ENCODE data around the gene CPT2. TPM values are rescaled to one million over a fixed set of nuclear protein-coding genes. Genes with fewer than 3 reads are reported as not detected.

CPT2 gene
- total RNA-seq: 14.1 and 23.3 TPM in 2 replicates

GRCh38 chr1:53196485-53197290 is at the start of gene CPT2:
Gene CPT2 (plus strand): TSS chr1:53196824. CDS start chr1:53196944, 120 bp downstream.
- peak; percentile 75 for DNase-seq (ENCODE audit: low read depth)

- peak; percentile 81 for DNase-seq (ENCODE audit: low read depth)
These were observed 49.5 kb upstream of the CPT2 start for GRCh38 chr1:53147174-53147573.

- DNase-seq (ENCODE audit: low read depth): peak; percentile 21
These were observed 48.5 kb upstream of the CPT2 start for GRCh38 chr1:53148123-53148522.

GRCh38 chr1:53153752-53154151 is 42.9 kb upstream of the CPT2 start:
- DNase-seq (ENCODE audit: low read depth): no peak

- no peak for DNase-seq (ENCODE audit: low read depth)
These were observed 41.7 kb upstream of the CPT2 start for GRCh38 chr1:53154859-53155438.

- no peak for DNase-seq (ENCODE audit: low read depth)
These were observed 41.1 kb upstream of the CPT2 start for GRCh38 chr1:53155534-53155933.

- no peak for DNase-seq (ENCODE audit: low read depth)
These were observed 40.7 kb upstream of the CPT2 start for GRCh38 chr1:53155945-53156344.

GRCh38 chr1:53156783-53157182 is 39.8 kb upstream of the CPT2 start:
- no peak for DNase-seq (ENCODE audit: low read depth)

GRCh38 chr1:53158900-53159299 is 37.7 kb upstream of the CPT2 start:
- DNase-seq (ENCODE audit: low read depth): no peak

- DNase-seq (ENCODE audit: low read depth): peak; percentile 47
These were observed 35.7 kb upstream of the CPT2 start for GRCh38 chr1:53160924-53161378.

- DNase-seq (ENCODE audit: low read depth): peak; percentile 68
These were observed 34.0 kb upstream of the CPT2 start for GRCh38 chr1:53162621-53163020.

- no peak for DNase-seq (ENCODE audit: low read depth)
These were observed 33.3 kb upstream of the CPT2 start for GRCh38 chr1:53163291-53163768.

GRCh38 chr1:53165408-53165961 is 31.1 kb upstream of the CPT2 start:
- no peak for DNase-seq (ENCODE audit: low read depth)

GRCh38 chr1:53166366-53166765 is 30.3 kb upstream of the CPT2 start:
- no peak for DNase-seq (ENCODE audit: low read depth)

GRCh38 chr1:53166912-53167311 is 29.7 kb upstream of the CPT2 start:
- no peak for DNase-seq (ENCODE audit: low read depth)

- DNase-seq (ENCODE audit: low read depth): peak; percentile 41
These were observed 24.0 kb upstream of the CPT2 start for GRCh38 chr1:53172426-53173128.

- no peak for DNase-seq (ENCODE audit: low read depth)
These were observed 21.4 kb upstream of the CPT2 start for GRCh38 chr1:53174971-53175913.

GRCh38 chr1:53176452-53177208 is 20.0 kb upstream of the CPT2 start:
- DNase-seq (ENCODE audit: low read depth): peak; percentile 21

GRCh38 chr1:53180226-53180625 is 16.4 kb upstream of the CPT2 start:
- DNase-seq (ENCODE audit: low read depth): no peak

- no peak for DNase-seq (ENCODE audit: low read depth)
These were observed 15.7 kb upstream of the CPT2 start for GRCh38 chr1:53180951-53181350.
